Measurements from ENCODE around the gene PRKN.
"Not testable (repeated sequence)": the region's sequence is repeated elsewhere in the genome, so short reads cannot be mapped to it uniquely, and the experiment has no call there.

Gene PRKN

DNA sequence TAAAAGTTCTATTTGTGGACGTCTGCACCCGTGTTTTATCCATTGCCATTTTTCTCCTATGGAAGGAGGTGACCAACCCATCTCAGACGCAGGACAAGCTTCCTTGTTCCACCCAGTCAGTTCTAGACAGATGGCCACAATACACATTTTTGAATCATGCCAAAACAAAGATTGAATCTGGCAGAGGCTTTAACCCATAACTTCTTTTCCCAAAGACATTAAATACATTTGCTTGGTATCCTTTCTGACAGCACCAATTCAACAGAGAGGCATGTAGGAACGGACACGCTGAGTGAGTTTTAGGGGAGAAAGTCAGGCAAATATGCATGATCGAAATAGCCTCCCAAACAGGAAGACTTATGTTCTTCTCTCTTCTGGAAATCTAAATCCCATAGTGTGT, 901.1 kb downstream of the PRKN start:
- Histone ChIP-seq H3K4me3 (no peak overlapping the region), H3K27ac (no peak overlapping the region)

- not testable (repeated sequence) for H3K4me3 ChIP-seq, H3K27ac ChIP-seq
Measured at GRCh38 chr6:161822204-161822603, 905.4 kb downstream of the PRKN start.

DNA sequence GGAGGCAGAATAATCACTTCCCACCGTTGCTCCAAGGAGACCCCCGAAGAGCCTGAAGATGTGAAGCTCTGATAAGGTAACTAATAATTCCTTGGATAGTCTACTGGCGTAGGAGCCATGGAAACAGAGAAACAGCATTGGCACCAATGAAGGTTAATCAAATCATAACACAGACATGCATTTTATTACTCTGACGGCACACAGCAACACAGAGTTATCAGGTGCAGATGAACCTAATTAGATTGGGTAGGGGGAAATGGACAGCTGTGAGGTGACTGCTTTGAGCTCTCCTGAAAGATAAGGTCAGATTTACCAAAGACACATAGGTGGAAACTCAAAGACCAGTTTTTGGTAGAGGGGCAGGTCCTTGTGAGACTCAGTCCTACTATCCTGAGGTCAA, 909.7 kb downstream of the PRKN start:
- Histone ChIP-seq H3K4me3 (no peak overlapping the region), H3K27ac (no peak overlapping the region)

DNA sequence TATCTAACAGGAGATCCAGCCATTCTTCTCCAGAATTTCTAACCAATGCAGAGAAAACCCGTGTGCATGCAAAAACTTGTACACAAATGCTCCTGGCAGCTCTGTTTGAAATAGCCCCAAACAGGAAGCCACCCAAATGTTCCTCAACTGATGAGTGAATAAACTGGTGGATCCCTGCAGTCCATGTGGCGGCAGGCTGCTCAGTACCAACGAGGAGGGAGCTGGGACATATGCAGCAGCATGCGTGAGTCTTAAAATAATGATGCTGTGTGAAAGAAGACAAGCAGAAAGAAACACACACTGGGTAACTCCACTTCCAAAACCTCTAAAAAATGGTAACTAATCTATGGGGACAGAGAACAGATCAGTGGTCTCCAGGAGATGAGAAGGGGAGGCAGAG, 911.6 kb downstream of the PRKN start:
- H3K4me3 ChIP-seq = no peak overlapping the region
- H3K27ac ChIP-seq = no peak overlapping the region

DNA sequence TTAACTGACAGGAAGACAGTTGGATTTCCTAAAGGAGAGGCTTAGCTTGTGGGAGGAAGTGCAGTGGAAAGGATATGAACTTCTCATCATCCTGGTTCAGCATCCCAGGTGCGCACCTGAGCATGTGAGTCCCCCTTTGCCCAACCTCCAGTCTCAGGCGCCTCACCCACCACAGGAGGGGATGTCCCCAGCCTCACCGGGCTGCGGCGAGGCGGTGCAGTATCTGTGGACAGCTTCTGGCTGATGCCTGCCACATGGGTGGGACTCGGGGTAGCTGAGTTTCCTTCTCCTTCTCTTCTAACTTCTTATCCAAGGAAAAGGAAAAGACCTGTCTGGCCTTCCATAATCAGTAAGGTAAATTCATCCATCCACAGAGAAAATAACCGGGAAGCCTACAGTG, 914.4 kb downstream of the PRKN start:
- no peak overlapping the region for H3K27ac ChIP-seq
- H3K4me3 ChIP-seq = no peak overlapping the region

- H3K4me3 ChIP-seq = no peak overlapping the region
- H3K27ac ChIP-seq = no peak overlapping the region
Measured at GRCh38 chr6:161809971-161810370, 917.6 kb downstream of the PRKN start.

GRCh38 chr6:161804838-161805237, 922.7 kb downstream of the PRKN start:
- H3K27ac ChIP-seq = no peak overlapping the region
- H3K4me3 ChIP-seq = no peak overlapping the region

DNA sequence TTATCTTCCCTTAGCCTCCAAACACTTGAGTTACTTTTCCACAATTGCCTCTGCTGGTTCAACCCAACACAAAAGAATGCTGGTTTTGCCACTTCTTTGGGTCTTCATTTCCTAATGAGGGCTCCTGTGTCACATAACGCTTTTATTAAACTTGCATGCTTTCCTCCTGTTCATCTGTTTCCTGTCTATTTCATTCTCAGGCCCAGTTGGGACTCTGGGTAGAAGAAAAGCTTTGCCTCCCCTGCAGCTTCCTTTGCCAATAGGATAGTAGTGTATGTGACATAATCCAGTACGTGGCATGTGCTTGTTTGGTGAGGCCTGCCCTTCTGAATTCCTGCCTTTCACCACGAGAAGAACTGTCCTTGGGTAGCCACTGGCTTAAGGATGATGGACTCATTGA, 924.4 kb downstream of the PRKN start:
- no peak overlapping the region for H3K4me3 ChIP-seq

GRCh38 chr6:161802231-161802630, 925.3 kb downstream of the PRKN start:
- H3K4me3 ChIP-seq = no peak overlapping the region
- H3K27ac ChIP-seq = no peak overlapping the region

More for the DNA sequence above, 924.4 kb downstream of the PRKN start:
- no peak overlapping the region for H3K27ac ChIP-seq

DNA sequence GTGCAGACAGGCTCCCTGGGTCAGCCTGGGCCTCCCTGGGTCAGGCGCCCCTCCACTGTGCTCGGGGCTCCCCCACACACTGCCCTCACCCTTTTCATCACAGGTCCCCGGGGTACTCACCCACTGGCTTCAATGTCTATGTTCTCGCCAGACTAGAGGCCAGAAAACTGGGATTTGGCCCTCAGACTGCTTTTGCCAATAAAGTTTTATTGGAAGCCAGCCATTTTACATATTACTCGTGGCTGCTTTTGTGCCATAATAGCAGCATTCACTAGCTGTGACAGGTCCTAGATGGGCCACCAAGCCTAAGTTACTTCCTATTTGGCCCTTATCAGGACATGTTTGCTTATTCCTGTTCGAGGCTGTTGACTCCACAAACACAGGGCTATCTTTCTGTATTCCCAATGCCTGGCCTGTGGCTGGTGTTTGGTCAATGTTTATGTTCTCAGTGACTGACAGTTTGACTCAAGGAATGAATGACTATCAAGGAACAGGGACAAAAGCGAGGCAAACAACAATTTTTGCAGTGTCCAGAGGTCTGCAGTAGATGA, 928.6 kb downstream of the PRKN start:
- Histone ChIP-seq H3K4me3 (no peak overlapping the region), H3K27ac (no peak overlapping the region)

DNA sequence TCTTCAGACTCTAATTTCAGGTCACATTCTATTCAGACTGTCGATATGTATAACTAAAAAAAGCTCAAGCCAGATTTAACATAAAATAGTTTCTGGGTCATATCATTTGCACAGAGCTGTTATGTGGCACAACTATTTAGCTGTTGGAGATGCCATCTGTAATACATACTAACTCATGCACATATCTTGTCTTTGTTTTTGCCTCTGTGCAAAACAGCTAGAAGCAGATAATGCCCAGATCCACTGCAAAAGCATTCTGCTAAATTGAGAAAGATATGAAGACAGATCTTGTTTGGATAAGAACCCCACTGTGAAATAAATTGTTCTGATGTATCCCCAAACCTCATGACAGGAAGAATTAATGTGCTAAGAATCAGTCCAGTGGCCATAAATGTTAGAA, 930.9 kb downstream of the PRKN start:
- Histone ChIP-seq H3K27ac (no peak overlapping the region), H3K4me3 (no peak overlapping the region)

GRCh38 chr6:161792851-161793493, 934.6 kb downstream of the PRKN start:
- Histone ChIP-seq H3K27ac (no peak overlapping the region), H3K4me3 (no peak overlapping the region)

DNA sequence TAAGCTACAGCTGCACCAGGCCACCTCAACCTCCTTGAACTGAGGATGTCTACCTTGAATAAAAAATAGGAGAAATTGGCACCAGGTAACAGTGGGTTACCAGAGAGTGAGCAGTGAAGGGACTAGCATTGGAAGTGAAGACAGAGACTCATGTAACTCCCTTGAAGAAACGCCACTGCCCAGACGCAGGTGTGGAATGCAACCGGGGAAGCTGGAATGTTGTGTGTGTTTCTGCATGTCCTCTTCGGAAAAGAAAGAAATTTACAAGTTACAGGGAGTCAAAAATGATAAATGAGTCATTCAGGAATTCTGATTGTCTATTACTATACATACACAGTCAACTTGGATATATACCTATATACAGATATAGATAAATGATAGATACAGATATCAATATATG, 939.0 kb downstream of the PRKN start:
- H3K27ac ChIP-seq = no peak overlapping the region
- H3K4me3 ChIP-seq = no peak overlapping the region

DNA sequence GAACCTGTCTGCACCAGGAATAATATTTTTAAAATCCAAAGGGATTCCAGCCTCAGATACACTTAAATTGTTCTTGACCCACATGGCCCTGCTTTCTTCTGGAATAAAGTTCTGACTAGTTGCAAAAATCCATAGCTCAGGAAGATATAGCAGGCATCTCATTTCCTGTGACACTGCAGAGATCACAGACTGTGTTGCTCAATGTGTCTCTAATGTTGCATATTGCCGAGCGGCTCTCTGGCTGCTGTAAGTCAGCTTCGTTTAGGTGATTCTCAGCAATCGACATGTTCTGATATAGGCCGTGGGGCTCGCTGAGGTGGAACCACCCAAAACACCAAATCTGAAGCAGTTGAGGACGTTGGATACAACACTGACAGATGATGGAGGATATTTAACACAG, 955.4 kb downstream of the PRKN start:
- Histone ChIP-seq H3K27ac (no peak overlapping the region), H3K4me3 (no peak overlapping the region)

DNA sequence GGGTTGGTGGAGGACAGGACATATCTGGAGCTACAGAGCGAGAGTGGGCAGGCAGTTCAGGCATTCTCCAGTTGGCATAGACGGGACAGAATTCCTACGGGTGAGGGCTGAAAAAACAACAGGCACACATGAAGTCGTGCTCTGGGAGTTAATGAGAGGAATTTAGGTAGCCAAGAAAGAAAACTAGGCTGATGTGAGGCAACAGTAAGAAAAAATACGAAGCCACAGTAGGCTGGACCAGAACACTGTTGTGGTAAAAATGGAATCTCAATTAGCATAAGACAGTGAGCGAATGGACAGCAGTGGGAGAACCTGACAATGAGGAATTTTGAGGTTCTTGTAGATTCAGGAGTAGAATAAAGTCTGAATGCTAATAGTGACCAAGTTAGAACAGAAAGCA, 965.6 kb downstream of the PRKN start:
- H3K27ac ChIP-seq = no peak overlapping the region

DNA sequence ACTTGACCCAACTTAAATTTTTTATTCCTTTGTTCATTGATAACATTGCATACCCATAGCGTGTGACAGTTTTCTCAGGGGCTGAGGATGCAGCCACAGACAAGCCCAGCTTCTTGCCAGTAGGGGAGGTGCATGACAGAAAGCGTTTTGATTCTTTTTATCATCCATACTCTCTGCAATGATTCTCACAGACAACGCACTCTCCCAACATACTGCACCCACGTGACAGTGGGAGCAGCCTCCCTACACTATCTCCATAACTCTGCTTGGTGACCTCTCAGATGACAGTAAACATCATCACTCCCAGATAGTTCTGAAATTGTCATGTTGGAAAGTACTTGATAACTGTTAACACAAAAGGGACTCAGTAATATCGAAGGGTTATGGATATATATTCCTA, 972.5 kb downstream of the PRKN start:
- Histone ChIP-seq H3K4me3 (no peak overlapping the region), H3K27ac (no peak overlapping the region)

More for the DNA sequence above, 965.6 kb downstream of the PRKN start:
- no peak overlapping the region for H3K4me3 ChIP-seq

GRCh38 chr6:161750686-161751085, 976.9 kb downstream of the PRKN start:
- Histone ChIP-seq H3K27ac (no peak overlapping the region), H3K4me3 (no peak overlapping the region)

DNA sequence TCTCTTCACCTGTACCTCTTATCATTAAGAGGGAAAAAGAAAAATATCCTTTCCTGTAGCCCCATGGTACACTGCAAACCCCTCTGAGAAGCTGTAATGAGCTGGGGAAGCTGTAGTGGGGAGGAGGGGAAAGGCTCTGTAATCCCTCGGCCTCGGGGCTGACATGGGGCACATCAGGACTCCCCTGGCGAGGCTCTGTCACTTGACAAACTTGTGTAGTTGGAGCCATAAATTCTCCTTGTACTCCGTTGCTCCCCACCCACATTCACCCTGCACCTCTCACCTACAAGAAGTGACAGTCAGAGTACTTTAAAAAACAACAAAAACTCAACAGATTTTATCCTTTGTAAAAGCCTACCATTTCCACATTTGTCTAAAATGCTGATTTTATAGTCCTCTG, 978.0 kb downstream of the PRKN start:
- H3K4me3 ChIP-seq = no peak overlapping the region
- H3K27ac ChIP-seq = no peak overlapping the region

GRCh38 chr6:161748535-161749416, 978.8 kb downstream of the PRKN start:
- H3K27ac ChIP-seq = no peak overlapping the region
- H3K4me3 ChIP-seq = no peak overlapping the region

- Histone ChIP-seq H3K4me3 (no peak overlapping the region), H3K27ac (no peak overlapping the region)
Measured at GRCh38 chr6:161747506-161747905, 980.1 kb downstream of the PRKN start.

- Histone ChIP-seq H3K27ac (no peak overlapping the region), H3K4me3 (no peak overlapping the region)
Measured at GRCh38 chr6:161745594-161746141, 981.9 kb downstream of the PRKN start.
